GM20000 (cell line): Measurements from ENCODE around the gene OCSTAMP.

Experiments used
- DNase-seq: peaks from one replicate; pipeline ENCODE4 v3.0.0; 2012; ENCODE audit warnings: low spot score
- CTCF ChIP-seq: IDR thresholded peaks from 2 replicates; pipeline ENCODE4 v1.5.1; 2012; ENCODE audit warnings: mild to moderate bottlenecking, control low read depth; ENCODE audit errors: extremely low read depth, missing control alignments

OCSTAMP gene

GRCh38 chr20:46539113-46539512 lies 11.3 kb downstream of the OCSTAMP start:
- DNase-seq, result no peak
- TF ChIP-seq CTCF, result no peak

GRCh38 chr20:46530640-46531039 lies 19.8 kb downstream of the OCSTAMP start:
- TF ChIP-seq CTCF, result no peak
- no peak for DNase-seq

GRCh38 chr20:46523696-46524328 lies 26.6 kb downstream of the OCSTAMP start:
- no peak for TF ChIP-seq CTCF
- no peak for DNase-seq

GRCh38 chr20:46523108-46523507 lies 27.3 kb downstream of the OCSTAMP start:
- no peak for TF ChIP-seq CTCF
- no peak for DNase-seq

GRCh38 chr20:46520976-46521579 lies 29.4 kb downstream of the OCSTAMP start:
- TF ChIP-seq CTCF, result peak; percentile 69
- DNase-seq, result peak; percentile 73

GRCh38 chr20:46520540-46520939 lies 29.9 kb downstream of the OCSTAMP start:
- TF ChIP-seq CTCF, result no peak

GRCh38 chr20:46519471-46520068 lies 30.9 kb downstream of the OCSTAMP start:
- no peak for DNase-seq
- TF ChIP-seq CTCF, result no peak

More at GRCh38 chr20:46520540-46520939, 29.9 kb downstream of the OCSTAMP start:
- no peak for DNase-seq
